GM12864 (cell line): ENCODE data around the gene RPL39L.
A peak's percentile ranks its signal among the peaks of the same experiment; 100 is the strongest.

ENCODE experiments used
- DNase-seq: peaks from one replicate; pipeline ENCODE4 v3.0.0-alpha.2; 2011; ENCODE audit warnings: low read depth
- H3K4me3 ChIP-seq: 2 replicates; pipeline ENCODE4 v1.5.1; 2011; ENCODE audit warnings: mild to moderate bottlenecking, low read depth, low read length, control low read depth
- TF ChIP-seq, protein P1 (sequence below): IDR thresholded peaks from 2 replicates; pipeline ENCODE4 v1.5.1; 2011; ENCODE audit warnings: low read depth, mild to moderate bottlenecking, moderate library complexity, low read length, control low read depth, inconsistent platforms; ENCODE audit errors: missing control alignments

Gene RPL39L

DNA sequence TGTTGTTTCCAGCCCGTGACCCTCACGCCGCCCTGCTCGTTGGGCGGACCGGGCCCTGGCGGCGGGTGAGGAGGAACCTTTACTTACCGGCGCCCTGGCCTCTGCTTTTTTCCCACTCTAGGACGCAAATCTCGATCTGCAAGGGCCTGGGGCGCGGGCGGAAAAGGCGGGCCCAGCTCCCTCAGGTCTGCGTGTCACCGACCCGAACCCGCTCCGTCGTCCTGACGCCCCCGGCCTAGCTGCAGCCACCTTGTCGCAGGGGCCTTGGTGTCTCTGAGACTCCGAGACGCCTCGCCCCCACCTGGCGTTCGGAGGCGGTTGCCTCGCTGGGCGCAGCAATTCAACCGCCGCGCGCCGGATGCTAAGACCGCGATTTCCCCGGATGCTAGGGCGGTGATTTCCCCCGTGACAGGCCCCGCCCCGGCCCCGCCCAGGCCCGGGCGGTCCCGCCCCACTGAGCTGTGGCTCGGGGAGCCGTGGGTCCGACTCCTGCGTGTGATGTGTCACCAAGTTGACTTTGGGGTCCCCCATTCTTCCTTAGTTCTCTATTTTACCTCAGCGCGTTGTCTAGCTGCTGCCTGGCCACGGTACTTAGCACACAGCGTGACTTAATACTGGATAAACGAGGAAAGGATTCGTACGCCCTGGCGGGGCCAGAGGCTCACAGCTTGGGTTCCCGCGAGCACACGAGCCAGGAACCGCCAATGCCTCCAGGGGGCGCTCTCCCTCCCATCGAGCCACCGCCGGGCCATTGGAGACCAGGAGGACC lies at the start of gene RPL39L:
TSS of gene RPL39L (minus strand) at position 371 of the 769 bp plus-strand sequence. CDS start 18,196 bp downstream, outside the sequence.
- peak within 1 kb of the TSS; percentile 48 for H3K4me3 ChIP-seq
- TF ChIP-seq, protein P1, sequence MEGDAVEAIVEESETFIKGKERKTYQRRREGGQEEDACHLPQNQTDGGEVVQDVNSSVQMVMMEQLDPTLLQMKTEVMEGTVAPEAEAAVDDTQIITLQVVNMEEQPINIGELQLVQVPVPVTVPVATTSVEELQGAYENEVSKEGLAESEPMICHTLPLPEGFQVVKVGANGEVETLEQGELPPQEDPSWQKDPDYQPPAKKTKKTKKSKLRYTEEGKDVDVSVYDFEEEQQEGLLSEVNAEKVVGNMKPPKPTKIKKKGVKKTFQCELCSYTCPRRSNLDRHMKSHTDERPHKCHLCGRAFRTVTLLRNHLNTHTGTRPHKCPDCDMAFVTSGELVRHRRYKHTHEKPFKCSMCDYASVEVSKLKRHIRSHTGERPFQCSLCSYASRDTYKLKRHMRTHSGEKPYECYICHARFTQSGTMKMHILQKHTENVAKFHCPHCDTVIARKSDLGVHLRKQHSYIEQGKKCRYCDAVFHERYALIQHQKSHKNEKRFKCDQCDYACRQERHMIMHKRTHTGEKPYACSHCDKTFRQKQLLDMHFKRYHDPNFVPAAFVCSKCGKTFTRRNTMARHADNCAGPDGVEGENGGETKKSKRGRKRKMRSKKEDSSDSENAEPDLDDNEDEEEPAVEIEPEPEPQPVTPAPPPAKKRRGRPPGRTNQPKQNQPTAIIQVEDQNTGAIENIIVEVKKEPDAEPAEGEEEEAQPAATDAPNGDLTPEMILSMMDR, result peak; percentile 95
- peak; percentile 73 for DNase-seq

DNA sequence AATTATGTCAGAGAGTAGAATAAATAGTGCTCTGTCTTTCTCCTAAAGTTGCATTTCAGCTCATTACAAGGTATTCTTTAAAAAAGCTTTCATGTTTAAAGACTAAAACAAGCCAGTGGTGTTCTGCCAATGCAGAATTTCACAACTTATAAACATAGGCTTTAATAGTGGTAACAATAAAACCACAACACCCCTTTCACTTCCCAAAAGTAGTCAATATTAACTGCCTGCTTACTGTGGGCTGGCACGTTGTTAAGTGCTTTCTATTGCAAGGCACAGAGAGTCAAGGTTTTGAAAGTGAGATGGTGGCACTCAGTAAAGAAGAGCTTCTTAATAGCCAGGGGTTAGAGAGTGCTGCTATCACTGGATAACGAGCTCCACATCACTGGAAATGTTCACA lies 49.6 kb upstream of the RPL39L start:
- TF ChIP-seq, protein P1, result no peak
- H3K4me3 ChIP-seq, result no peak overlapping the region
- DNase-seq, result no peak

GRCh38 chr3:187186801-187187421 lies 47.6 kb upstream of the RPL39L start:
- no peak for DNase-seq
- TF ChIP-seq, protein P1, result no peak
- H3K4me3 ChIP-seq, result no peak overlapping the region

DNA sequence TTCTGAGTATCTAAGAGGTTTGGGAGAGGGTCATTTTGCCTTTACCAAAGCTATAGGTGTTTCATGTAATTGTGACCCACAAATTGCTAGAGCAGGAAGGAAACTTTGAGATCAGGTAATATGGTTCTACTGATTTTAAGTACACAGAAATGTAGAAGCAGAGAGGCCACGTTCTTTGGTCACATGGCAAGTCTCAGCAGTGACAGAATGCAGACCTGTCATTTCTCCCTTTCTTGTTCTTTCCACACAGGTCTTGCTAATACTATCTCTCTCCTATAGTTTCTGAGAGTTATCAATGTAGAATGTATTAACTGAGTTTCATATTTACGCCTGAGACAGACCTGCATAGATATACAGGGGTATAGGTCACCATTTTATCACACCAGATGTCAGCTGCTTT lies 47.1 kb upstream of the RPL39L start:
- TF ChIP-seq, protein P1, result no peak
- DNase-seq, result no peak
- H3K4me3 ChIP-seq, result no peak overlapping the region

GRCh38 chr3:187185759-187186158 lies 46.5 kb upstream of the RPL39L start:
- no peak overlapping the region for H3K4me3 ChIP-seq
- no peak for DNase-seq
- TF ChIP-seq, protein P1, result no peak

- no peak overlapping the region for H3K4me3 ChIP-seq
- DNase-seq, result no peak
Observed at GRCh38 chr3:187183903-187184302, 44.6 kb upstream of the RPL39L start.

More at GRCh38 chr3:187183903-187184302, 44.6 kb upstream of the RPL39L start:
- TF ChIP-seq, protein P1, result no peak
